HG03139 (cell line): ENCODE data around the gene DNAJB6.

ENCODE experiments used
- ATAC-seq: cut with Tn5 transposase; IDR thresholded peaks from one replicate; pipeline ENCODE4 v1.9.1; 2021; ENCODE audit not compliant: unreplicated experiment

The DNAJB6 gene

GRCh38 chr7:157336383-157337315 lies at the start of gene DNAJB6:
TSS of gene DNAJB6 (plus strand) at chr7:157337004. CDS start at chr7:157358573, 21,569 bp downstream.
- peak; percentile 76 for ATAC-seq

- ATAC-seq, result no peak
Observed at GRCh38 chr7:157291404-157292080, 45.3 kb upstream of the DNAJB6 start.

DNA sequence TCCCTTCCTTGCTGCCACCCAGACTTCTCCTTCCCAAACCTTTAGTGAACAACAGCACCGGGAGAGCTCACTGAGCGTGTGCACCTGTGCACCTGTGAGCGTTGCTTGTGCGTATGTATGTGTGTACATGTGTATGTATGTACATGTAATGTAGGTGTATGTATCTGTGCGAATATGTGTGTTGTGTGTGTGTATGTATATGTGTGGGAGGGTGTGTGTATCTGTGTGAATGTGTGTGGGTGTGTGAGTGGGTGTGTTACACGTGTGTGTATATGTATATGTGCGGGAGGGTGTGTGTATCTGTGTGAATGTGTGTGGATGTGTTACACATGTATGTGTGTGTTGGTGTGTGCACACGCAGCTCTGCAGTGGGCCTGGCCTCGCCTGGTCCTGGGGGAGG lies 44.5 kb upstream of the DNAJB6 start:
- no peak for ATAC-seq

DNA sequence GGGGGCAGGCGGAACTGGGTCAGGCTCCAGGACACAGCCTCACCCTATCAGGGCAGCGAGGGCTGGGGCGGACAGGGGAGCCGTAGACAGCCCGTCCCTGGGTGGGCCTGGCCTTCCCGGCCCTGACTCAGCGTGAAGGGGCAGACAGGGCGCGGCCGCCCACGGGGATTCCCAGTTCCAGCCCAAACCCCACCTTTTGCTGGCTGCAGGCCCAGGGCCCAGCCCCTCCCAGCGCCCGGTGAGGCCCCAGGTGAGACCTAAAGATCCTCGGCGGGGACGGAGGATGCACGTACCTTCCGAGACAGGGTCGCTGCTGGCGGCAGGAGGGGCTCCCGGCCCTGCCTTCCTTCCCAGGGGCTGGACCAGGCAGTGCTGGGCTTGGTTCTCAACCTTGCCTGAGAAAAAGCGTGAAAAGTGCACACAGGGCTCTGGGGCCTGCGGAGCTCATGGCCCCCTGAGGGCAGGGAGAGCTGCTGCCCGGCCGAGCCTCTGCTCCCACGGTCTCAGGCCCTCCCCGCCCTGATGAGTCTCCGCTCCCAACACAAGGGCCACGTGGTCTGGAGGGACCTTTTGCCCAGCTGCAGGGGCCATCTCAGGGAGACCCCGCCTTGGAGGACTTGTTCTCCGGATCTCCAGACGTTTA lies 43.9 kb upstream of the DNAJB6 start:
- ATAC-seq, result no peak

DNA sequence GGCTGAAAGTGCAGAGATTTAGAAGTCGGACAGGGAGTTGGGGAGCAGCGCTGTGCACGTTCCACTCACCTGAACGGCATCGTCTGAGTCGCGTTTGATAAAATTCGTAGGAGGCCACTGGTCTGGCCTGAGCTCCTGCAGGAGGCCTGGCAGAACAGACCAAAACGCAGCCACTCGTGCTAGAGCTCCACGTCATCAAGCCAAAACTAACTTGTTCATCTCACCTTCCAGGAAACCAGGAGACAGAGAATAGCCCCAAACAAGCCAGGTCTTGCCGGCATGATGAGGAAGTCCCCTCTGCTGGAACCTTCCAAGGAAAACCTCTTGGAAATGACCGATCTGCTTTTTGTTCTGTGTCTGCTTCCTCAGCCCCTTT lies 43.4 kb upstream of the DNAJB6 start:
- no peak for ATAC-seq

GRCh38 chr7:157294773-157295172 lies 42.0 kb upstream of the DNAJB6 start:
- no peak for ATAC-seq

DNA sequence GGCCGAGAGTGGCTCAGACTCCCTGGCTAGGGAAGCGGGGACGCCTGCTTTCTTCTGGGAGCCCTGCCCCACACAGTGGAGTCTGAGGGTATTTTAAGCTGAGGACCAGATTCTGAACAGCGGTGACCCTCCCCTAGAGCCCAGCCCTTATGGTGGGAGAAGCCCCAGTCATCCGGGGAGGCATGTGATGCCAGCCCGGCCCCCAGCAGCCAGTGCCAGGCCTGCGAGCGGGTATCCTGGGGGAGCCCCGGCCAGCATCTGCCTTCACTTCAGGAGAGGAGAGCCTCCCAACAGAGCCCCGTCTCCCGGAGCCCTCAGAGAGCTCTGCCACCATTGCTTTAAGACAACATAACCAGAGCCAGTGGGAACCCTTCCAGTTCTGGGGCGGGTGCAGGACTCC lies 41.5 kb upstream of the DNAJB6 start:
- ATAC-seq, result no peak

- no peak for ATAC-seq
Observed at GRCh38 chr7:157297185-157297584, 39.6 kb upstream of the DNAJB6 start.

GRCh38 chr7:157299317-157299612 lies 37.5 kb upstream of the DNAJB6 start:
- ATAC-seq, result no peak

GRCh38 chr7:157299613-157300368 lies 37.0 kb upstream of the DNAJB6 start:
- no peak for ATAC-seq

- no peak for ATAC-seq
Observed at GRCh38 chr7:157300369-157300825, 36.4 kb upstream of the DNAJB6 start.

DNA sequence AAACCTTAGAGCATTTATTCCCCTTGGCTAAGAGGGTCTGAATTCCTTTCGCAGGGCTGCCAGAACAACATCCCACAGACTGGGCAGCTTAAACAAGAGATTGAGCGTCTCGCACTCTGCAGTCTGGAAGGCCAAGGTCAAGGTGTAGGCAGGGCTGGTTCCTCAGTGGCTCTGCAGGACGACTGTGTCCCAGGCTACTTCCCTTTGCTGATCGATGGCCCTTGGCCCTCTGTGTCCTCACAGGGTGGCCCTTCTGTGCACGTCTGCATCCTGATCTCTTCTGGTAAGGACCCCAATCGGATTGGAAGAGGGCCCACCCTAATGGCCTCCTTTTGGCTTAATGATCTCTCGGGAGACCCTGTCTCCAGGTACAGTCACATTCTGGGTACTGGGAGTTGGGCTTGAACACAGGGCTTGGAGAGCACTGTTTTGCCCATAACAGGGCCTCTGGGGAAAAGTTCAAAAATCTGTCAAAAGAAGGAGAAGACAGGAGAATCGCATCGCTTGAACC lies 35.1 kb upstream of the DNAJB6 start:
- no peak for ATAC-seq

DNA sequence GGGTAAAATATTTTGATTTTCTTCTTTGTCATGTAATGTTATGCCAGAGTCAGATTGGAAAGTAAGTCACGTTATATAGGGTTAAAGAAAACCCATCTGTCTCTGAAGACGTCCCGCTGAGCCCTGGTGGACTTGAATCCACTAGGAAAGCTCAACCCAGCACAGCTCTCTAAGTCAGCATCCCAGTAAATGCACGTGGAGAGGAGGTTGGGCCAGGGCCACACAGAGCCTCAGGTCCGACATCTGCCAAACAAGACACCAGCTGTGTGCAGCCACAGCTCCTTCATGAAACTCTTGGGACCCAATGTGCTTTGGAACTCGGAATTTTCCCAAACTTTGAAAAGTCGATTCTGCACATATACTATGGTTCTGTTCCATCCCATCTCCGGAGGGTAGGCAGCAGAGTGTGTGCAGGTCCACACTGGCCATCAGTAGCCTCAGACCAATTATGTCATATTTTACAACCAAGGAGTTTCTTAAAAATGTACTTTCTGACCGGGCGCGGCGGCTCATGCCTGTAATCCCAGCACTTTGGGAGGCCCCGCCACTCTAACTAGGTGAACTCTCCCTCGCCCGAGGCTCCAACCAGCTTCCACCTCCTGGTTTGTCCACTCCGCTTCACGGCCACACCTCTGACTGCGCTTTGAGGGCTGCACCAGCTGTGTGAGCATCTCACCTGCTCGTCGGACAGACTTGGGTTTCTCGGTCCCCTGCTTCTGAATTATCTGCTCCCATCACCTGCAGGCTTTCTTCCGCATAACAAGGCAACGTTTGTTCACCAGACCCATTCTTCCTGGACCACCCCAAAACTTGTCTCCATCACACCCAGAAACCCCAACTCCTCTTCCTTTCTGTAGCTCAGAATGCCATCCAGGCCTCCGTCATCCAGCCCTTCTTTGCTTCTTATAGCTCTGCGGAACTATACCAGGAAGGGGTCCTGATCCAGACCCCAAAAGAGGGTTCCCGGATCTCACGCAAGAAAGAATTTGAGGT lies 29.7 kb upstream of the DNAJB6 start:
- ATAC-seq, result no peak

DNA sequence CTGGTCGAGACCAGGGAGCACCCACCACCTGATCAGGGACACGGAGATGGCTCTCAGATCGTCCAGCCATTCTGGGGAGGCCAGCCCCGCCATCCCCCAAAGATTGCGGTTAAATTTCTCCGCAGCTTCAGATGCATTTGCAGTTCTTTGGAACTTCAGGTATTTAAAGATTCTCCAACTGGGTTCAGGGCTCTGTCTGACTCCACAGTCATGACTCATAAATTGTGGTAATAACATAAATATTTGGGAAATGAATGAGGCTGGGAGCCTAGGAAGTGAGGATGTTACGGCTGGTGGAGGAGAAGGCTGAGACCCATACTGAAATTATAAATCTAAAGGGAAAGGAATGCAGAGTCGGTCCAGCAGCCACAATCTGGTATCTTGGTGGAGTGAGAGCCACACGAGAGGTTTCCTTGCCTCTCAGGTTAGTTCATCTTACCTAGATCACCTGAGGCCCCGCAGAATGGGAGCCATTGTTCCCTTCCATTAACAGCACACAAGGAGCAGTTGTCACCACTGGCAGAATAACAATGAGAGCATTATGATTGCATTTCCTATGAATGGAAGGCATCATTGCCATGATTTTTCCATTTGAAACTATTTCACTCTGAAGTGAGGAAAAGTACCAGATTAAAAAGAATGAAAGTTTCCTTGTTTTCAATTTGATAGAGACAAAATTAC lies 26.7 kb upstream of the DNAJB6 start:
- no peak for ATAC-seq

- no peak for ATAC-seq
Observed at GRCh38 chr7:157310676-157311185, 26.1 kb upstream of the DNAJB6 start.

- no peak for ATAC-seq
Observed at GRCh38 chr7:157312941-157313340, 23.9 kb upstream of the DNAJB6 start.

GRCh38 chr7:157313645-157314044 lies 23.2 kb upstream of the DNAJB6 start:
- no peak for ATAC-seq

- no peak for ATAC-seq
Observed at GRCh38 chr7:157318015-157318706, 18.6 kb upstream of the DNAJB6 start.
